ENCODE data around the gene CRTC3. TPM values are rescaled to one million over a fixed set of nuclear protein-coding genes. Genes with fewer than 3 reads are reported as not detected.

CRTC3 gene
- total and polyA plus RNA-seq, 2 of the 13 experiments (the other 11 are each of a cell fraction or from before 2014, with no cell fraction given) = 8.4 to 11.8 TPM

- TF ChIP-seq HNF1A (IDR thresholded peaks at IDR 0.05; ENCODE audit: low read depth) (peak; percentile 75), HNF1A (CRISPR knock-in tag; IDR thresholded peaks at IDR 0.05; ENCODE audit: borderline replicate concordance) (peak; percentile 52; the same call in 1 of the 2 replicates), ZNF691 (CRISPR knock-in tag; IDR thresholded peaks at IDR 0.05; ENCODE audit: borderline replicate concordance, low read depth) (no peak), SNAPC2 (CRISPR knock-in tag; IDR thresholded peaks at IDR 0.05) (peak; percentile 95; the same call in 1 of the 2 replicates), RBM39 (IDR thresholded peaks at IDR 0.05; ENCODE audit: low read depth, low read length, poor library complexity, severe bottlenecking) (no peak), ZNF639 (CRISPR knock-in tag; conservative IDR thresholded peaks at IDR 0.05) (peak; percentile 44; the same call in 1 of the 2 replicates), HOXA3 (CRISPR knock-in tag; IDR thresholded peaks at IDR 0.05) (peak; percentile 83), GFI1 (CRISPR knock-in tag; IDR thresholded peaks at IDR 0.05; ENCODE audit: borderline replicate concordance) (peak; percentile 96), POGK (CRISPR knock-in tag; conservative IDR thresholded peaks at IDR 0.05) (peak; percentile 45; the same call in 1 of the 2 replicates), ASH2L (IDR thresholded peaks at IDR 0.05; ENCODE audit: insufficient read length, low read depth, low read length) (peak; percentile 47), ZNF83 (CRISPR knock-in tag; IDR thresholded peaks at IDR 0.05; ENCODE audit: borderline replicate concordance) (no peak), SOX6 (IDR thresholded peaks at IDR 0.05) (no peak), SOX6 (CRISPR knock-in tag; IDR thresholded peaks at IDR 0.05) (peak; percentile 94), FOXK1 (CRISPR knock-in tag; IDR thresholded peaks at IDR 0.05; ENCODE audit: borderline replicate concordance, low read depth) (peak; percentile 99), CTCF (CRISPR knock-in tag; IDR thresholded peaks at IDR 0.05) (no peak), ZKSCAN5 (CRISPR knock-in tag; IDR thresholded peaks at IDR 0.05) (no peak), NR3C1 (CRISPR knock-in tag; IDR thresholded peaks at IDR 0.05) (no peak), ZNF484 (CRISPR knock-in tag; IDR thresholded peaks at IDR 0.05; ENCODE audit: borderline replicate concordance, low read depth) (no peak), PHF5A (CRISPR knock-in tag; IDR thresholded peaks at IDR 0.05; ENCODE audit: low read depth, unreplicated experiment) (peak; percentile 90), MZF1 (CRISPR knock-in tag; IDR thresholded peaks at IDR 0.05; ENCODE audit: borderline replicate concordance) (peak; percentile 94; the same call in 1 of the 2 replicates)
Observed at GRCh38 chr15:90489944-90490343, 39.8 kb upstream of the CRTC3 start (continued).
